NCI-H2196 treated with DMSO at 0.1 percent for 48 hours (cell line): Measurements from ENCODE around the gene HRG.

ENCODE experiments used
- DNase-seq: peaks from one replicate; lab custom pipeline; 2025; ENCODE audit not compliant: unreplicated experiment; lab: John Stamatoyannopoulos, UW

HRG gene

DNA sequence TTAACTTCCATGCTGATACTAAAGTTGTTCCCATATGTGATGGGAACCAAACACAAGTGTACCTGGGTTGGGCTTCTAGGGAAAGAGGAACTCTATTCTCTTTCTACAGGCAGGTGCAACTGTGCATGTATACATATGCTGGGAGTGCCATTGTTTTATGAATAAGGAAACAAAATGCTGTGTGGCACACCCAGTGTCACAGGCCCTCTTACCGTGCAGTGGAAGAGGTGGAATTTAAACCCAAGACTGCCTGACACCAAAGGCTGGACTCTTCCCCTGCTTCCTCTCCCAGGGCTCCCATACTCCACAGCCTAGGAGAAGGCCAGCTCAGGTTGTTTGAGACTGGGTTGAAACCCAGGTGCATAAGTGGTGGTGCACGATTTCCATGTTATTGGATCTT, 27.6 kb upstream of the HRG start:
- no peak for DNase-seq

DNA sequence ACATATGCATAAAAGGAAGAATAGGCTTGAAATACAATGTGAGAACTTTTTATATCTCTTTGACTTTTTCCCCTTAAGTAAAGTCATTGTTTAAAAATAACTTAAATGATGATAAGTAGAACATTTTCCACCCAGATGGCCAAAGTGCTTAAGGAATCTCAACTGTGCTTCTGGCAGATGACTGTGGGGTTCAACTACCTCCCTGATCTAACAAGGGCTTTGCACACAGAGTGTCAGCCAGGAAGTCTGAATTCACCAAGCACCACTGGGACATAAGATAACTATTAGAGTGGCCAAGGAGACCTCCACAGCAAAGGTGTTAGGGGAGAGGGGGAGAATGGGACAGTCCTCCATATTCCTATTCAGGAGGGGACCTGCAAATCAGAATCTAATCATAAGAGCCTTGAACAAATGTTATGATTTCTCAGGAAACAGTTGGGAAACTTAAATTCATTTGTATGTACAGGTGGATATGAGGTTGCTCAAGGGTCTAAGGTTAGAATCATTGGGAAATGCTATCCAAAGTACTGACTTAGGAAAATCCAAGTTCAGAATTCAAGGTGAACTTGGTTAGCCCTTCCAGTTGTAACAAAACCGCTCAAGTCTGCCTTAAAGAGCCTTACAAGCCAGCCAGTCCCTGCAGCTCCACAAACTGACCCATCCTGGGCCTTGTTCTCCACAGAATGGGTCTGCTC, 25.9 kb upstream of the HRG start, which contains the start of gene FETUB:
Gene FETUB (plus strand): TSS at position 622 of the 695 bp plus-strand sequence. CDS start 62 bp downstream, at position 684.
- DNase-seq: no peak

DNA sequence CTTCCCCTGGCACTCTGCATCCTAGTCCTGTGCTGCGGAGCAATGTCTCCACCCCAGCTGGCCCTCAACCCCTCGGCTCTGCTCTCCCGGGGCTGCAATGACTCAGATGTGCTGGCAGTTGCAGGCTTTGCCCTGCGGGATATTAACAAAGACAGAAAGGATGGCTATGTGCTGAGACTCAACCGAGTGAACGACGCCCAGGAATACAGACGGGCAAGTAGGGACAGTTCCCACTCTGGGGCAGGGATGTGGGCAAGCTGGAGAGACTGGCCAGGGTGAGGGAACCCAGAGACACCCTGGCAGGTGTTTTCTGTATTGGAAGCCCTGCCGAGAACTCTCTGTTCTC, 25.4 kb upstream of the HRG start:
- no peak for DNase-seq

- DNase-seq: no peak
These were observed 24.9 kb upstream of the HRG start for GRCh38 chr3:186640929-186641328.

DNA sequence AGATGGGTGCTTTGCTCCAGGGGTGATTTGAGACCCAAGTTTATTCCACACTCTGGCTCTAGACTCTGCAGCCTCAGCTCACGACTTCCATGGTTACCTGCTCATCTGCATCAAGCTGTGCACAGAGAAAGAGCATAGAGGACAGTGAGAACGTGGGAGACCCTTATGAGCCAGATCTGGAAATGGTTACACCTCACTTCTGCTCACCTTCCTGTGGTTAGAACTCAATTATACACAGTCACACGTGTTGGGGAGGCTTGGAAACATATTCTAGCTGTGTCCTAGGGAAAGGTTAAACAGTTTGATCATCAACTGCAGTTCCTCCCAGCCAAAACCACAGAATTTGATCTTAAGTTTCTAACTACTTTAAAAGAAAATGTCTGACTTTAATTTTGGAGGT, 23.8 kb upstream of the HRG start:
- no peak for DNase-seq

DNA sequence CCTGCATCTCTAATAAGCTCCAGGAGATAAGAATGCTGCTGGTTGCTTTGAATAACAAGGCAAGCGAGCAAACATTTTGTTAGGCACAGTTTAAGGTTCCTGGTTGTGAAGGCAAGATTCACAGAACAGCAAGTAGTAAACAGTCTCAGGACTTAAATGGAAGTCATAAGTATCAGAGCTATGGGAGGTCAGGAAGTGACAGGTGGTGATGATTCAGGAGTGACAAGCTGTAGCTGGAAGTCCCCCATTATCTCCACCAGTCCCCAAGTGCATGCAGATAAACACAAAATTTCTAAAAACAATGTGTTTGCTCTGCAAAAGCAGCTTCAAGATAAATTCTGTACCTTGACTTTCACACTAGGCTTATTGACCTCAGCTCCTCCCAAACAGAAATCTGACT, 22.3 kb upstream of the HRG start:
- DNase-seq: no peak

- DNase-seq: no peak
These were observed 21.1 kb upstream of the HRG start for GRCh38 chr3:186644683-186645082.

DNA sequence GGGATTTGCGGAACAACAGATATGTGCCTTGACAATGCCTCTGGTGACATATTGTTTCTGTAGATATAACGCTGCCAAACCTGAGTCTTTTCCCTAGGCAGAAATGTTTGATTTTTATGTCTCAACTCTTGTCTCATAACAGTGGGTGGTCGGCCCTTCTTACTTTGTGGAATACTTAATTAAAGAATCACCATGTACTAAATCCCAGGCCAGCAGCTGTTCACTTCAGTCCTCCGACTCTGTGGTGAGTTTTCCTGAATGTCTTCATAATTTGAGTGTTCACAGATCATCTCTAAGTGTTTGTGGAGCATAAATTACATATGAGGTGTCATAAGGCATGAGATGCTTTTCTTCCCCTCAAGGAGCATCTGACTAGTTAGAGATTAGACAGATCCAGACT, 19.7 kb upstream of the HRG start:
- no peak for DNase-seq

GRCh38 chr3:186646841-186647240, 19.0 kb upstream of the HRG start:
- DNase-seq: no peak

DNA sequence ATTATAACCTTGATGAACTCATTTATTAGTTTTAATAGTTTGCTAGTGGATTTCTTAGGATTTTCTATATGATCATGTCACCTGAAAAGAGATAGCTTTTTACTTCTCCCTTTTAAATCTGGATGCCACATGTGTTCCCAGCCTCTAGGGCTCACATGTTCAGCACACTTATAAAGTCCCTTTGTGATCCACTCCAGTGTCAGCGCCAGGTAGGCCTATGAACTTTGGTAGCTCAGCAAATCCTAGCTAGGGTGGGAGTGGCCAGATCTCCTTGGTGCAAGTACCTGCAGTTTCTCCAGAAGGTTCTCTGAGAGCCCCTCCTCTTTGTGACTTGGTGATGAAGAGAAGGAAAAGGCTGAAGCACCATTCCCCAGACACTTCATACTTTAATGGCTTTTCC, 17.0 kb upstream of the HRG start:
- DNase-seq: no peak

DNA sequence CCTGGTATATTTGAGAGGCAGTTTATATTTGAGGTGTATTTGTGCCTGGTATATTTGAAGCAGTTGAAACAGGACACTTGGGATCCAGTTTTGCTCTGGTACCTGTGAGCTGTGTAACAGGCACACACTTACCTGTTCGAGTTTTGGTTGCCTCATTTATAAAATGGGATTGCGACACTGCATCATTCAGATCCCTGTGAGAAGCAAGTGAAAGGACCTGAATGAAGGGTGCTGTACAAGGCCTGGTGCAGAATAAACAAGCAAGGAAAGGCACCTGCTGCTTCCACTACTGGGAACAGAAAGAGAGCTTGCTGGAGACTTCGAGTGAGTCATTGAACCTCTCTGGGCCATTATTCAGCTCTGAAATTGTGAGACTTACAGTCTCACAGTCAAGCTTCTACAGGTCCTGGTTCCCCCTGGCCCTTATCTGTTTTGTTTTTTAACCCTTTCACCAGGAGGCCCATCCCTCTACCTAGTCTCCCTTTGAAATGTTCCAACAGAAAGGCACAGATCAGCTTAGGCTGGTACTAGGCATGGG, 14.1 kb upstream of the HRG start:
- no peak for DNase-seq

GRCh38 chr3:186653080-186653707, 12.6 kb upstream of the HRG start:
- no peak for DNase-seq

GRCh38 chr3:186653984-186654383, 11.8 kb upstream of the HRG start:
- no peak for DNase-seq

DNA sequence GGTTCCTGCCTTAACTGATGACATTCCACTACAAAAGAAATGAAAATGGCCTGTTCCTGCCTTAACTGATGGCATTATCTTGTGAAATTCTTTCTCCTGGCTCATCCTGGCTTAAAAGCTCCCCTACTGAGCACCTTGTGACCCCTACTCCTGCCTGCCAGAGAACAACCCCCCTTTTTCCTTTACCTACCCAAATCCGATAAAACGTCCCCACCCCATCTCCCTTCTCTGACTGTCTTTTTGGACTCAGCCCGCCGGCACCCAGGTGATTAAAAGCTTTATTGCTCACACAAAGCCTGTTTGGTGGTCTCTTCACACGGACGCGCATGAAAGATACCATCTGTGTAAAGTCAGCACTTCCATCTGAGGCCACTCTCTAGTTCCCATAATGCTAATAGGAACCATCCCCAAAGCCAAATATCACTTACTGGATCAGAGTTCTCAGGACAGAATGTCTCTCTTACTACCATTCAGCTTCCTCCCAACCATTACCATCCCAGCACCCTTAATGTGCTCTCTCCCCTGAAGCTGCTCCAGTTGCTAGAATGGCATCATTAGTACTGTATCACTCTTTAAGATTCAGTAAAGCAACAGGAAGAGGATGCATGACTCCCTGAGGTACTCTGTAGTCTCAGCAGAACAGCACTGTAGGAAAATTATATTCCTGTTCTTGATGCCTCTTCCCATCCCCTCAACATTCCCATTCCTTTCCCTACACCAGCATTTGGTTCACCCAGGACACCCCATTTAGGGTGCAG, 2.3 kb upstream of the HRG start:
- DNase-seq: no peak

DNA sequence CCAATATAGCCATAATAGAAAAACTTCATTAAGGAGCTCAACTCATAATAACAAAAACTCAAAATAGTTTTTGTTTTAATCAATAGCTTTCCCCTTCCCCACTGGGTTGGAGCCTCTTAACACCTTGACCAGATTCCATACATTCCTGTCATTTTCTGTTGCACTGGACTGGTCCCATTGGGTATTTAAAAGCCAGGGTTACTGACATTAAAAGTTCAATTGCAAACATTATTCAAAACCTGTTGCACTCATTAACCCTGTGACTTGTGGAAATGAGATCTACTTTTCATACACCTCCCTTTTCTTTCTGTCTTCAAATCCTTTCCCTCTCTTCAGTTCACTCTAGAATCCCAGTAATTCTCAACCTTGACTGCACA, 1.7 kb upstream of the HRG start:
- DNase-seq: no peak

DNA sequence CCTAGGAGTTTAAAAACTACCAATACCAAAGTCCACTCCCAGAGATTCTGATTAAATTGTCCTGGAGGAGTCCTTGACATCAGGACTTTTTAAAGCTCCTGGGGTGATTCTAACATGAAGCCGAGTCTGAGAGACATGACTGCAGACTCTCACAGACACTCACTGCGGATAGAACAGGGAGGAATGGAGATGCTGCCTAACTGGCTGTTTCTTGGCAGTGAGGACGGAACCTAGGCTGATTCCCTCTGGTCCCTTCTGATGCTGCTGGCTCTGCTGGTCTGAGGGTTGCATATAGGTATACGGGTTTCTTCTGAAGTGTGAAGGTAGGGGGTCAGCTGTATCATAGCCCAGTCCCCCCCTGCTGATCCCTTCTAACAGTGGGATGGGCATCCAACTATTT, 1.3 kb upstream of the HRG start:
- no peak for DNase-seq

DNA sequence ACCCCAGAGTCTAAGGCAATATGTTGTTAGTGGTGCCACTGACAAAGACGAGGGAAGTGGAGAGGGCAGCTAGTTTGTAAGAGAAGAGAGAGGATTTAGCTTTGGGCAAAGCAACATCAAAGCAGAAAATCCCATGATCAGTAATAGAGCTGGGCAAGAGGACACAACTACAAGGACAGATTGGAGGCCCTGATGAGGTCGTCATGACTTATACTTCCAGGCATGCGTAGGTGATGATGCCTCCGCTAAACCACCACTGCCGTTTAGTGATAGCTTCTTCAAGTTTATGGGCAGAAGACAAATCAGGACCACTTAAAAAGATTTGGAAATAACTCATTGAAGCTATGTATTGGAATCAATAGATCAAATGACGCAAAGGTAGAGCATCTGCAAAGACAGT, 2.6 kb downstream of the HRG start:
- DNase-seq: no peak

- no peak for DNase-seq
These were observed 3.7 kb downstream of the HRG start for GRCh38 chr3:186669378-186670084.

GRCh38 chr3:186670155-186670554, 4.3 kb downstream of the HRG start:
- DNase-seq: no peak

GRCh38 chr3:186671051-186671450, 5.2 kb downstream of the HRG start:
- no peak for DNase-seq

DNA sequence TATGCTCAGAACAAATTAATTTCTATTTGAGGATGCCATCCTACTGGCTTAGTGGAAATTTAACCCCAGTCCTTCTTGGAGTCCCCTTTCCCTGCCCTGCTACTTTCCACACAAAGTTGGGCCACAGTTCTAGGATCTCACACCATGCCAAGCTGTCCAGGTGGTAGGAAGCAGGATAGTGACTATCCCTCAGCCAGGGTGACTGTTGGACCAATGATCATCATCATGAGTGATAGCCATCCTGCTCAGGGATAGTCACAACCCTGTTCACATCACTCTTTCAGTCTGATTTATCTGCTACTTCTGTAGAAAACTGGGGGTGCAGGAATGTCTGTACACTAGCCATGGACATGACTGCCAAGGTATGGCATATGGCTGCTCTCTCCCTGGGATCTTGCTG, 12.8 kb downstream of the HRG start:
- DNase-seq: no peak

GRCh38 chr3:186679151-186679550, 13.3 kb downstream of the HRG start:
- no peak for DNase-seq
